ENCODE results near the gene ATF5. TPM values are rescaled to one million over a fixed set of nuclear protein-coding genes. Genes with fewer than 3 reads are reported as not detected.
A peak's percentile ranks its signal among the peaks of the same experiment; 100 is the strongest.

ATF5 gene
- total RNA-seq, 2 experiments from 2014 or later = 16.3 to 19.1 TPM

- POLR2A ChIA-PET = no interaction called here
- H3K36me3 Mint-ChIP-seq (ENCODE audit: low read depth) = peaks cover 61% of the 10 kb centered on the region
- CTCF ChIA-PET = no interaction called here
- Histone ChIP-seq H3K36me3 (ENCODE audit: insufficient read depth, low read length) (peaks cover 70% of the 10 kb centered on the region), H3K27ac (ENCODE audit: low read depth in 1 of 2, low read length in 2 of 2) (no peak overlapping the region), H3K27me3 (ENCODE audit: control insufficient read depth in 1 of 2, insufficient read depth in 2 of 2, low read length in 2 of 2) (no peaks in the 10 kb centered on the region), H3K4me1 (ENCODE audit: insufficient read depth, low read length) (peaks cover 46% of the 10 kb centered on the region), H3K4me3 (ENCODE audit: low read length) (no peak overlapping the region), H3K9me3 (ENCODE audit: control insufficient read depth in 1 of 2, insufficient read depth in 1 of 2, low read length in 2 of 2) (no peaks in the 10 kb centered on the region)
- H3K4me1 Mint-ChIP-seq (ENCODE audit: low read depth) = peaks cover 13% of the 10 kb centered on the region
- no peaks in the 10 kb centered on the region for H3K9me3 Mint-ChIP-seq
- no peak overlapping the region for H3K4me3 Mint-ChIP-seq
- no peak overlapping the region for H3K27ac Mint-ChIP-seq
- ATAC-seq (ENCODE audit: poor library complexity) = no peak
- intact Hi-C loops (cut with DNase I, micrococcal nuclease) = no loop called here
- H3K27me3 Mint-ChIP-seq = no peaks in the 10 kb centered on the region
- no peak for TF ChIP-seq CTCF (IDR thresholded peaks at IDR 0.05)
- DNase-seq = no peak
Observed at GRCh38 chr19:49920624-49921363, 8.2 kb upstream of the ATF5 start.

GRCh38 chr19:49921871-49922795, 6.9 kb upstream of the ATF5 start:
- DNase-seq (peak in 1 of 14 experiments; percentile 52), ATAC-seq (ENCODE audit: poor library complexity) (no peak)
- Mint-ChIP-seq H3K36me3 (ENCODE audit: low read depth) (peaks cover 60% of the 10 kb centered on the region), H3K27me3 (no peaks in the 10 kb centered on the region), H3K27ac (peak overlapping the region; percentile 36), H3K4me3 (no peak overlapping the region), H3K9me3 (no peaks in the 10 kb centered on the region), H3K4me1 (ENCODE audit: low read depth) (peaks cover 14% of the 10 kb centered on the region)
- Histone ChIP-seq H3K9me3 (ENCODE audit: control insufficient read depth in 1 of 2, insufficient read depth in 1 of 2, low read length in 2 of 2) (no peaks in the 10 kb centered on the region), H3K4me1 (ENCODE audit: insufficient read depth, low read length) (peaks cover 57% of the 10 kb centered on the region), H3K27ac (ENCODE audit: low read depth in 1 of 2, low read length in 2 of 2) (no peak overlapping the region), H3K27me3 (ENCODE audit: control insufficient read depth in 1 of 2, insufficient read depth in 2 of 2, low read length in 2 of 2) (no peaks in the 10 kb centered on the region), H3K36me3 (ENCODE audit: insufficient read depth, low read length) (peaks cover 71% of the 10 kb centered on the region), H3K4me3 (ENCODE audit: low read length) (no peak overlapping the region)
- intact Hi-C loops (cut with DNase I, micrococcal nuclease) = no loop called here
- ChIA-PET CTCF (no interaction called here), POLR2A (no interaction called here)
- TF ChIP-seq CTCF (IDR thresholded peaks at IDR 0.05) = no peak

DNA sequence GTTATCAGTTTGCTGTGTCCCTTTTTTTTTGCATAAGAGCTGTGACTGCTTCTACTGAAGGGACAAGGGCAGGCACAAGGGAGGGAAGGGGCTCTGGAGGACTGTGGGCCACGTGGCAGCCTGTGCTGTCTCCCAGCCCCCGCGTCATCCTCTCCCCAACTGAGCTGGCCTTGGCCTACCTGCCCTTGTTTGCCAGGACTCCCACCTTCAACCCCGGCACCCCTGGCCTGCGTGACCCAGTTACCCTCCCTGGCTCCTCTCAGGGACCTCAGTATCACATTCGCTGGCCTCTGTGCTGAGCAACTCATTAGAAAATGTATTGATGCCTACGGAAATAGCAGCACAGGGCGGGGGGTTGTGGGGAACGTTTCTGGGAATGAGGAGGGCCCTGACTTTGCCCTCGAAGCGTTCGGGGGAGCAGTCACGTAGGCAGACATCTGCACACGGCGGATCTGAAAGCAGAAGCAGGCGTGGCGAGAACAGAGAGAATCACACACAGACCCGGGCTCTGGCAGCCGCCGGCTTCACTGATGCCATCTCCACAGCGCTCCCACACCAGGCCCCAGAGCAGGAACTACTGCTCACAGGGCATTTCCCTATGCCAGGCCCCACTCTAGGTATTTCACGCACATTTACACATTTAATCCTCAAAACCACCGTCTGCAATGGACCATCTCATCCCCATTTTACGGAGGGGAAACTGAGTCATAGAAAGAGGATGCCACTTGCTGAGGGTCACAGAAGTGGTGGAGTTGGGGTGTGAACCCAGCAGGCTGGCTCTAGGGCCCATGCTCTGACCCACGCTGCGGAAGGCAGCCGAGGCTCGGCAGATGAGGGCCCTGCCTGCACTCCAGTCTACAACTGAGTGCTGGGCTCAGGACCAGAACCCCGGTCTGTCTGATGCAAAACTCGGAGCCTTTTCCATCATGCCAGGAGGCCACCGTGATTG, 5.7 kb upstream of the ATF5 start:
- Mint-ChIP-seq H3K27ac (no peak overlapping the region), H3K4me1 (ENCODE audit: low read depth) (peaks cover 20% of the 10 kb centered on the region), H3K9me3 (no peaks in the 10 kb centered on the region), H3K36me3 (ENCODE audit: low read depth) (peaks cover 63% of the 10 kb centered on the region), H3K27me3 (no peaks in the 10 kb centered on the region), H3K4me3 (no peak overlapping the region)
- DNase-seq = peak in 2 of 14 experiments; percentile 36 to 49
- H3K4me1 ChIP-seq (ENCODE audit: insufficient read depth, low read length) = peaks cover 68% of the 10 kb centered on the region
- no peaks in the 10 kb centered on the region for H3K27me3 ChIP-seq (ENCODE audit: control insufficient read depth in 1 of 2, insufficient read depth in 2 of 2, low read length in 2 of 2)
- no peaks in the 10 kb centered on the region for H3K9me3 ChIP-seq (ENCODE audit: control insufficient read depth in 1 of 2, insufficient read depth in 1 of 2, low read length in 2 of 2)
- intact Hi-C loops (cut with DNase I, micrococcal nuclease) = no loop called here
- no peak overlapping the region for H3K27ac ChIP-seq (ENCODE audit: low read depth in 1 of 2, low read length in 2 of 2)
- ChIA-PET CTCF (no interaction called here), POLR2A (no interaction called here)
- H3K36me3 ChIP-seq (ENCODE audit: insufficient read depth, low read length) = peaks cover 67% of the 10 kb centered on the region
- no peak for ATAC-seq (ENCODE audit: poor library complexity)
- no peak overlapping the region for H3K4me3 ChIP-seq (ENCODE audit: low read length)
- no peak for TF ChIP-seq CTCF (IDR thresholded peaks at IDR 0.05)
